ENCODE results near the gene CDON. TPM values are rescaled to one million over a fixed set of nuclear protein-coding genes. Genes with fewer than 3 reads are reported as not detected.
A peak's percentile ranks its signal among the peaks of the same experiment; 100 is the strongest.

Gene CDON, protein sequence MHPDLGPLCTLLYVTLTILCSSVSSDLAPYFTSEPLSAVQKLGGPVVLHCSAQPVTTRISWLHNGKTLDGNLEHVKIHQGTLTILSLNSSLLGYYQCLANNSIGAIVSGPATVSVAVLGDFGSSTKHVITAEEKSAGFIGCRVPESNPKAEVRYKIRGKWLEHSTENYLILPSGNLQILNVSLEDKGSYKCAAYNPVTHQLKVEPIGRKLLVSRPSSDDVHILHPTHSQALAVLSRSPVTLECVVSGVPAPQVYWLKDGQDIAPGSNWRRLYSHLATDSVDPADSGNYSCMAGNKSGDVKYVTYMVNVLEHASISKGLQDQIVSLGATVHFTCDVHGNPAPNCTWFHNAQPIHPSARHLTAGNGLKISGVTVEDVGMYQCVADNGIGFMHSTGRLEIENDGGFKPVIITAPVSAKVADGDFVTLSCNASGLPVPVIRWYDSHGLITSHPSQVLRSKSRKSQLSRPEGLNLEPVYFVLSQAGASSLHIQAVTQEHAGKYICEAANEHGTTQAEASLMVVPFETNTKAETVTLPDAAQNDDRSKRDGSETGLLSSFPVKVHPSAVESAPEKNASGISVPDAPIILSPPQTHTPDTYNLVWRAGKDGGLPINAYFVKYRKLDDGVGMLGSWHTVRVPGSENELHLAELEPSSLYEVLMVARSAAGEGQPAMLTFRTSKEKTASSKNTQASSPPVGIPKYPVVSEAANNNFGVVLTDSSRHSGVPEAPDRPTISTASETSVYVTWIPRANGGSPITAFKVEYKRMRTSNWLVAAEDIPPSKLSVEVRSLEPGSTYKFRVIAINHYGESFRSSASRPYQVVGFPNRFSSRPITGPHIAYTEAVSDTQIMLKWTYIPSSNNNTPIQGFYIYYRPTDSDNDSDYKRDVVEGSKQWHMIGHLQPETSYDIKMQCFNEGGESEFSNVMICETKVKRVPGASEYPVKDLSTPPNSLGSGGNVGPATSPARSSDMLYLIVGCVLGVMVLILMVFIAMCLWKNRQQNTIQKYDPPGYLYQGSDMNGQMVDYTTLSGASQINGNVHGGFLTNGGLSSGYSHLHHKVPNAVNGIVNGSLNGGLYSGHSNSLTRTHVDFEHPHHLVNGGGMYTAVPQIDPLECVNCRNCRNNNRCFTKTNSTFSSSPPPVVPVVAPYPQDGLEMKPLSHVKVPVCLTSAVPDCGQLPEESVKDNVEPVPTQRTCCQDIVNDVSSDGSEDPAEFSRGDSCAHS (N-terminal part only)
- polyA plus RNA-seq (ENCODE audit: insufficient read length in 3 of 3), result 10 to 100 TPM; 21.9 to 24.2 (median 23.7) TPM

DNA sequence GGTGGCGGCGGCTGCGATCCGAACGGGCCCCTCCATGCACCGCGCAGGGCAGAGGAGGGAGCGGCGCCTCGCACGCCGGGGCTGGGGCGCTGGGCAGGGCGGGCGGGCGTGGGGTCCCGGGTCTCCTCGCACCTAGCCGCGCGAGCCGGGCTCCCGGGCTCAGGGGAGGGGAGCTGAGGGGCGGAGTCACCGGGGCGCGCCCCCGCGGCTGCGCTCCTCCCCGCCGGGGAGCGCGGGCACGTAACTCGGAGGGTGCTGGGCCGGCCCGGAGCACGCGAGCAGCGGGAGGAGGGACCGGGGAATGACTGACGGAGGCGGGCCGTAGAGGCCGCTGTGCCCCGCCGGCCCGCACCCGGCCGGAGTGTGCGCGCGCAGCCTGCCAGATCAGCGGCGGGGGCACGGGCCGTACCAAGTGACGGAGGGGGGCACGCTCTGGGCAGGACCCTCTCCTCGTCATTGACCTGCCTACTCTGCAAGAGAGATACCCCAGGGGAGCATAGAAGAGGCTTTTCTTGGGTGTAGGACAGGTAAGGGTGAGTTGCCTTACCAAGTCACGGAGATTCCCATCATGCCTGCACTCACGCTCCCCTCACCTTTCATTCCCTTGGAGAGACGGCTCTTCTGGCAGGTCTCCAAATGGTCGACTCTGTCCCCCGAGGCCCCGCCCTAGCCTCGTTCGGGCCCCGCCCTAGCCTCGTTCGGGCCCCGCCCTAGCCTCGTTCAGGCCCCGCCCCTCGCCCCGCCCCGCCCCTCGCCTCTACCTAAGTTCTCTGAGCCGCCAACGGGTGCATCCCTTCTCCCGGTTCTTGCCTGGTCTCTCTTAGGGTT, at the start of gene CDON:
CDON (minus strand) TSS at position 188 of the 828 bp plus-strand sequence. CDS start 39,390 bp downstream, outside the sequence.
- DNase-seq (ENCODE audit: low read depth in 3 of 3, low spot score in 2 of 3), result peak; percentile 85 to 94 (median 90)

DNA sequence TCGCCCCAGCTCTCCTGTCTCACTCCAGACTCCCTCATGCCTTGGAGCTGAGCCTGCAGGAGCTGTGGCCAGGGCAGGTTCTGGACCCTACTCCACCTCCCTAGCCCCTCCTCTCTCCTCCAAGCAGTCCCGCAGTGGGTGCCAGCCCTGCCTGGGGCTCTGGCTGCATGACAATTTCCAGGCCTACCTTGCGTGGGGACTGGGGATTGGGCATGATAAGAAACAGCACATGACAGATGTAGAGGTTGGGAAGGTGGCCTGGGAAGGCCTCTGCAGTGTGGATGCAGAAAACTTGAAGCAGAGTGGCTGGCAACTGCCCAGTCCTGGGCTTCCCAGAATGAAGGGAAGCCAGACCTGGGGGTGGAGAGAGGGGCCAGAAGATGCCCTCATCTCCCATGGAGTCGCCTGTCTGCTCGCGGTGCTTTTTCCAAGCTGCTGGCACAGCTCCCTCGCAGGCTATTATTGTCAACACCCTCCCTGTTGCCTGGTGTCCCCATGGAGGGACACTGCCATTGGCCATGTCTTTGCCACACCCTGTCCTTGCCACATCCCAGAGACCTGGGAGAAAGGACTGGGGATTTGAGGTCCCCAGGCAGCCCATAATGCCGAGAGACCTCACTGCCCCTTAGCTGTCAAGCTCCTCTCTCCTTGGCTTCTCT, 48.9 kb upstream of the CDON start:
- no peak for DNase-seq (ENCODE audit: low read depth in 3 of 3, low spot score in 2 of 3)

DNA sequence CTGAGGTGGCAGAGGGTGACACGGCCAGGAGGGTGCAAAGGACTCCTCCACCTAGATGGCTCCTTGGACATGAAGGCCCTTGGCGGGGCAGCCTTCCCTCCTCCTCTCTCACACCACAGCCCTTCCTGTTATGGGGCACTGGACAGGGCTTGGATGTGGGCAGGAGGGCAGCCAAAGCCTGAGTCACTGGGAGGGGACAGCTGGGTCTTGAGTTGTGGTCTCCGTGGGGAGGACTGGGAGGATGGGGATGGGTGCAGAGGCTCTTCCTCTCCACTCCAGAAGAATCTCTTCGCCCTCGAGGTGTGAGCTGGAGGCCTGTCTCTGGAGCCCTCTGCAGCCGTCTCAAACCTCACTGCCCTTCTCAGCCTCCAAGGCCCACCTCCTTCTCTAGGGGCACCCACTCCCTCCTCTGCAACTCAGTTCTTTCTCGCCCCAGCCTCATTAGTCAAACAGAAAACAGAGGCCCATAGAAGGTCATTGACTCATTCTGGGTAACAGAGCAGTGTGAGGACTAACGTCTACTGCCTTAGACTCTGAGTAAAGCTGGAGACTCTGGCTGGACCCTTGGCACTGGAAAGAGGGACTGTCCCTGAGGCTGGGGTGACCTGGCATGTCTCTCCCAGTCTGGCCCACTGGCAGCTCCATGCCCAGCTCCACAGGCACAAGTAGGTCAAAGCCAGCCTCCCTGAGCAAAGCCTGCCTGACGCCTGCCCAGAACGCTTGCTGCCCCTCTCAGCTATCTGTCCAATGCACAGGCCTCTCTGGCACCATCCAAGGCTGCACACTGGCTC, 47.5 kb upstream of the CDON start:
- DNase-seq (ENCODE audit: low read depth in 3 of 3, low spot score in 2 of 3), result no peak

DNA sequence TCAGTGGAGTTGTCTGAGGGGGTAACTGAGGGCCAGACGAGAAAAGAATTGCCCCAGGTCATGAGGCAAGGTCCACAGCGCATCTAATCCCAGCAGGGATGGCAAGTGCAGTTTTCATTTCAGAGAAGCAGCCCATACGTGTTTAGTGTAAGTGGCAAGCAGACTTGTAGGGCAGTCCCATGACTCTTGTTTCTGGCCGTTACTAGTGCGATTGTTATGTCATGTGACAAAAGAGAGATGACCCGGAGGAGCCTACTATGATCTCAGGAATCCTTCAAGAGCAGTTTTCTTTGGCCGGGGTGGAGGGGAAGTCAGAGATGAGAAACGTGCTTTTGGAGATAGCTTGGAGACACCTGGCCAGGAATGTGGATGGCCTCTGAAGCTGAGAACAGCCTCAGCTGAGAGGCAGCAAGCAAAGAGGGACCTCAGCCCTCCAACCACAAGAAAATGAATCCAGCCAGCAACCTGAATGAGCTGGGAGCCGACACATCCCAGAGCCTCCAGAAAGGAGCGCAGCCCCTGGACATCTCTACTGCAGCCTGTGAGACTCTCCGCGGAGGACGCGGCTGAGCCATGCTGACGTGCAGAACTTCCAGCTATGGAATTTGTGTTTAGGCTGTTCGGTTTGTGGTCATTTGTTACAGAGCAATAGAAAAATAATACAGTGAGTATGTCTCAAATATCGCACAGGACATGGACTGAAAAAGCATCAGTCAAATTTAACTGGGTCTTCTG, 44.1 kb upstream of the CDON start:
- DNase-seq (ENCODE audit: low read depth in 3 of 3, low spot score in 2 of 3), result no peak

DNA sequence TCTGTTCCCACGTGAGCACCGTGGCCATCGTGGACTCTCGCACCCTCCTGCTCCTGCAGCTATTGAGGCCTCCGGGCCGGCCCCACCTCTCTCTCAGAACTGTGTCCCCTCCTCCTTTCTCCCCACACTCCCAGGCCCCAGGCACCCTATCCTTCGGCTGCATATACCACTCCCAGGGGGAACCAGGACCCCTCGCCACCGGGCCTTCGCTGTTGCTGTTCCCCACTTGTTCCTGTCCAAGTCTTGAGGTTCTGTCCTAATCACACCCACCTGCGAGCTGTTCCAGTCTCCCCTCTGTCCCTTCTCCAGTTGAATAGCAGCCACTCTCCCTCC, 43.0 kb upstream of the CDON start:
- no peak for DNase-seq (ENCODE audit: low read depth in 3 of 3, low spot score in 2 of 3)

DNA sequence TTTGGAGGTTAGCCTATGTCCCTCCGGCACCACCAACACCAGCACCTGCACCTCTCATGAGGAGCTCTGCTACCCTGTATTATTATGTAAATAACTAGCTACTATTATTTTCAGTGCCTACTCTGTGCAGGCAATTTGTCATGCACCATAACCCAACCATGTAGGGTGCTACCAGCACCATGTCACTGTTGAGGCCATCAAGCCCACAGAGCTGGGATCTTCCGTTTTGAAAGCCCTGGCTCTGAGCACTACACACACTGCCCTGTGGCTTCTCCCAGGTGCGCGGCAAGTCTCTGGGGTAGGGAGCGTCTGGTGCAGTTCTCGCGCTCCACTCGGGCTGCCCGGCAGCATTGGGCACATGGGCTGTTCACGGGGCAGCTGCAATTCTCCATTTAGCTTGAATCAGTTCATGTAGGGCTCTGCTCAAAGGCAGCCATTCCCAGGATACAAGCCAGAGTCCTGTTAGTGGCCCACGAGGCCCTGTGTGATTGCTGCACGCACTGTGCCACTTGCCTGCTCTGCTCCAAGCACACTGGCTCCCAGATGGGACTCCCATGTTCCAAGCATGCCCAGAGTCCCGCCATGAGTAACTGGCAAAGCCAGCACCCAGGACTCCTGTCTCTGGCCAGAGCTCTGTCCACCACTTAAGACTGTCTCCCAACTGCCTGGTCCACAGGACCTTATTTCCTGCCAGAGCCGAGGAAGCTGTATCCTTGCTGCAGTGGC, 42.5 kb upstream of the CDON start:
- no peak for DNase-seq (ENCODE audit: low read depth in 3 of 3, low spot score in 2 of 3)

DNA sequence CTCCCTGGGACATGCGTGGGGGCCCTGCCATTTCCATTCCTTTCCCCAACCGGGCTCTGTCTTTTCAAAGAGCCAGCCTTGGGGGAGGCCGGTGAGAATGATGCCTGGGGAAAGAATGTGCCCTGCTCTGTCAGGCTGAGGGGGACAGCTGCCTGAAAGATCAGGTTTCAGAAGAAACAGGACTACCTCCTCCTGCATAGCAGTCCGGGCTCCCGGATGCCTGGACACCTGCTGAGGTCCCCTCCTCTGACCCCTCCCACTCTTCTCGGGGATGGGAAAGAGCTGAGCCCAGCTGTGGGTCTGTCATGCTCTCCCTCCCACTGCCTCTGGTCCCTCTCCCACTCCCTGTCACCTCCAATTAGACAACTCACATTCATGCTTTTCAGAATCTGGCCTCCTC, 41.8 kb upstream of the CDON start:
- no peak for DNase-seq (ENCODE audit: low read depth in 3 of 3, low spot score in 2 of 3)

DNA sequence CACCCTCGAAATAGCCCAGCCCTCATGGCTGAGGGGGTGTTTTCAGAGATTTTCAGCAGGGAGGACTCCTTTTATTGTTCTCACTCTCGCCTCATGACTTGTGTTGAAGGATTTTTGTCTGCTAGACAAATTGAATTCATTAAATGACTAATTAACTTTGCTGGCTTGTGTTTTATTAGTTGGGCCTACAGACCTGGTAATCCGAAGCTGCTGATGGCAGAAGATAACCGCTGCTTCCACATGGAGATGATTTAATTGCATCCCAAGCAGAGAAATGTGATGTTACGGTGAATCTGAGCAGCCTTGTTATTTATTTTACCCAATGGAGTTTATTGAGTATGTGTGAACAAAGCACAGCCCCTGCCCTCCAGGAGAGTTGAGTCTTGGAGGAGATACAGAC, 40.5 kb upstream of the CDON start:
- DNase-seq (ENCODE audit: low read depth in 3 of 3, low spot score in 2 of 3), result no peak

DNA sequence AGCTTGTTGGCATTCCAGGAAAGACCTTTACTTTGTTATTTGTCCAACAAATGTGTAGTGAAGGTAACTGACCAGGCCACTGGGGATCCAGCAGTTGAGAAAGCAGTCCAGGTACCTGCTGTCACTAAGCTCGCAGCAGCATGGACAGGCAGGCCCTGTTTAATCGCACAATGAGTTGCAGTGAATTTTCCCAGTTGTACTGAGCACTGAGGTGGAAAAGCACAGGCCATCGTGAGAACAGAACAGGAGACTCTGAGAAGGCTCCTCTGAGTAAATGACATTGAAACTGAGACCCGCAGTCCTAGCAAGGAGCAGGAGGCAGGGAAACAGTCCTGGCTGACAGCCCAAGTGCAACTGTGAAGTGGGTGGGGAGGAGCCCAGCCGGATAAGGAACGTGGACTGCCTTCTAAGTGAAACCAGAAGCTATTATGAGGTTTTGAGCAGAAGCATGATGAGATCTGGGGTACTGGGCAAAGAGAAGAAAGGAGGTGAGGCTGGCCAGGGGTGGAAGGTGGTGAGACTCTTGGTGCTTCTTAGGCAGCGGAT, 39.8 kb upstream of the CDON start:
- DNase-seq (ENCODE audit: low read depth in 3 of 3, low spot score in 2 of 3), result no peak

DNA sequence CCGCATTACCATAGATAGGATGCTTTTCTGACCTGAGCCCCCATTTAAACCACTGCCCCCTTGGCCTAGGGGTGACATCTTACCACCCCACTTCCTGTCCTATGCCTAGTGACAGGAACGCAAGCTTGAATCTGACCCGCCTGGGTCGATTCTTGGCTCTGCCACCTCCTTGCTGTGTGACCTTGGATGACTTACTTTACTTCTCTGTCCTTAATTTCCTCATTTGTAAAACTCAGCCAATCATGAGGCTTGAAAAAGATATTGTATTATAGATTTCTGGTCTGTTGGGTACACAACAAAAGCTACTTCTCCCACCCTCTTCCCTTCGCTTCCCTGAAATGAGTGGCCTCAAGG, 39.2 kb upstream of the CDON start:
- DNase-seq (ENCODE audit: low read depth in 3 of 3, low spot score in 2 of 3), result no peak

DNA sequence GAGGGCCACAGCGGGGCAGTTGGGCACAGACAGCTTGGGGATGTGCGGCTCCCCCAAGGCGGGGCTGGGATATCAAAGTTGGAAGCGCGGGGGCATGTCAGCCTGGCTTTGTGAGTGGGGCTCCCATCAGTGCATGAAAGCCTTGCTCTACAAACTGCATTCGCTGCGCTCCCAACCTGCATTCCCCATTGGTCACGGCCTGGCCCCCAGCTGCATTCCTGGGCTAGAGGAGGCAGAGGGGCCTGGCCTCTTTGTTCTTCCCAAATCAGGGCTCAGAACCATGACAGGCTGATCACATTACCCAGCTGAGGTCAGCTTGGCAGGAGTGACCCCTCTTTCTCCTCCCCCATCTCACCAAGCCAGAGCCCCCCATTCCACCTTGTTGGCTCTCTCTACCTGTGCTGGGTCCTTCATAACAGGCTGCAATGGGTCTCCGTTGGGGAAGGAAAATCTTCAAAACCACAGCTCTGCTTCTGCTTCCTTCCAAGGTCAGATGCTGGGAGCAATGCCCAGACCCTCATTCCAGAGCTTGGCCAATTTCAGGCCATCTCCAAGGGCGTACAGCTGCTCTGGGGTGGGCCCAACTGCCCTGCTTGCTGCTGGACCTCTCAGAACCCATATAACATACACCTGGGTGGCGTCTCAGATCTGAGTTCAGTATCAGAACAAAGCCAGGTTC, 38.7 kb upstream of the CDON start:
- no peak for DNase-seq (ENCODE audit: low read depth in 3 of 3, low spot score in 2 of 3)

DNA sequence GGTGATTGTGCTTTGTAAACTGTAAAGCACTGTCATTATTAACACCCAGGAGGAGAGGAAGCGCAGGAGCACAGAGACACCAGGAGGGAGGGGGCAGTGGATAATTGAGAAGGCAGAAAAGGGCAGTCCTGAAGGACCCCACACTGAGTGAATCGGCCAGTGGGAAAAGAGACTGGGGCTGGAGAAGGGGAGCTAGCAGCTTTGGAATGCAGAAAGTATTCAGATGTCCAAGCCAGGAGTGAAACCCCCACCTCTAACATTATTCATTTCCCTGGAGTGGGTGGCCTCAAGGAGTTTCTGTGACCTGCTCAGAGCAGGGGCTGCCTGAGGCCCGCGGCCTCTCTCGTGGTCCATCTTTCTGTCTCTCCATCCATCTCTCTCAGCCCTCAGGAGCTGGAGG, 38.0 kb upstream of the CDON start:
- DNase-seq (ENCODE audit: low read depth in 3 of 3, low spot score in 2 of 3), result no peak

DNA sequence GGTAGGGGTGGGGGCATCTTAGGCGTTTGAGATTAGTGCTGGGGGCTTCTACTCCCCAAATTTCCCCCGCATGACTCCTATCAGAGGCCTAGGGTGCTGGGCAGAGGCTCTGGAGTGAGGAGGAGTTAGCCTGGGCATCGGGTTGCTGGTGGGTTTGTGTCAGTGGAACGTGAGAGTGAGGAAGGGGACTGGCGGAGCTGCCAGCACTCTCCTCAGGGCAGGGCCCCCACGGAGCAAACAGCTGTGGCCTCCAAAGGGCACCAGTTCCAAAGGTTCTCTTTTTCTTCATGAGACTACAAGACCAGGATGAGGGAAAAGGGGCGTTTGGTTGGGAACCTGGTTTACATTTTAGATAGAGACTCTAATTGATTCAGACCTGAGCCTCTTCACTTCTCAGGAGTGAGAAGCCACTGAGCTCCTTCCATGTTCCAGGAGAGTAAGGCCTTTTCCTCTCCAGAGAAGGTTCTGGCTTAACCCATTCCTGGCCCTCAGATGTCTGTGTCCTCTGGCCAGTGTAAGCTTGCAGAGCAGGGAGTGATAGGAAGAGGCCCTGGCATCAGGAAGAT, 35.6 kb upstream of the CDON start:
- DNase-seq (ENCODE audit: low read depth in 3 of 3, low spot score in 2 of 3), result no peak

DNA sequence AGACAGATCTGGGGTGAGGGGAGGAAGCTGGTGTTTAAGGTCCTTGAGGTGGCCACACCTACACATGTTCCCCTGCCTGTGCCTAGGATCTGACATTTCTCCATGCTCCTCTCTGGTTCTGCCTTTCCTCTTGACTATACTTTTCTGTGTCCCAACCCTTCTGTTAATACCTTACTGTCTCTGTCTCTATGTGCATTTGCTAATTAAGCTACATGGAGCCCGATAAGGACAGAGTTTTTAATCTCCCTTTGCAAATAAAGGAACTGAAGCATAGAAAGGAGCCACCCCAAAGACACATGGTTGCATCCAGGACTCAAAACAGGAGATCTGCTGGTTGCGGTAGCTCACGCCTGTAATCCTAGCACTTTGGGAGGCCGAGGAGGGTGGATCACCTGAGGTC, 33.1 kb upstream of the CDON start:
- no peak for DNase-seq (ENCODE audit: low read depth in 3 of 3, low spot score in 2 of 3)

DNA sequence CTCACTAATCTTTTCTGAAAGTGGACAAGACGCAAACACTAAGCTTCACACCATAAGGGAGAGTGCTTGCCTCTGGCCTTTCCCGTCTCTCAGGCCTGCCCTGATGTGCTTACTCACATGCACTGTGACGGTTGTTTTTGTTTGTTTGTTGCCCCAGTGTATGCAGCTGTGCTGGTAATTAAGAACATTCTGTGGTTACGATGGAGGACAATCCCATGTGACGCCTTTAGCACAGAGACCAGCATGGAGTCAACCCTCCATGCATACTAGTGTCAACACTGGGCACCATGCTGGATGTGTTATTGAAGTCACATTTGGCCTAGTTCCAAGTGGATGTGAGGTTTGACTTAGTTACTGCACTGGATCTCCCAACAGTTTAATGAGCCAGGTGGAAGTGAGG, 27.8 kb upstream of the CDON start:
- no peak for DNase-seq (ENCODE audit: low read depth in 3 of 3, low spot score in 2 of 3)

DNA sequence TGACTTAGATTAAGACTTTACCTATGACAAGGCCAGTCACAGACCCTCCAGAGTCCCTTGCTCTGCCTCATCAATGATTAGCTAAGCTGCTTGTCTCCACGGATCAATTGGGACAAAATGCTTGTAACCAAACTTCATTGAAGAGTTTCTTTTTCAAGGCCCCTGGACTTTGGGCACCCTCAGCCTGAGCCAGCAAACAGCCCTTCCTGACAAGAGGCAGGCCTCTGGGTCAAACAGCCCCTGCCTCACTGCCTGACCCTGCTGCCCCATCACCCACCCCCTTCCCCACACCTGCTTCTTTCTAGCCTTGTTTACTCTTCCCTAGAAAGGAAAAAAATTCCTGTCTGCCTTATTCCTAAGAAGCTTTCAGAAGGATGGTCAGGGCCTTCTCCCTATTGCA, 26.3 kb upstream of the CDON start:
- DNase-seq (ENCODE audit: low read depth in 3 of 3, low spot score in 2 of 3), result no peak

DNA sequence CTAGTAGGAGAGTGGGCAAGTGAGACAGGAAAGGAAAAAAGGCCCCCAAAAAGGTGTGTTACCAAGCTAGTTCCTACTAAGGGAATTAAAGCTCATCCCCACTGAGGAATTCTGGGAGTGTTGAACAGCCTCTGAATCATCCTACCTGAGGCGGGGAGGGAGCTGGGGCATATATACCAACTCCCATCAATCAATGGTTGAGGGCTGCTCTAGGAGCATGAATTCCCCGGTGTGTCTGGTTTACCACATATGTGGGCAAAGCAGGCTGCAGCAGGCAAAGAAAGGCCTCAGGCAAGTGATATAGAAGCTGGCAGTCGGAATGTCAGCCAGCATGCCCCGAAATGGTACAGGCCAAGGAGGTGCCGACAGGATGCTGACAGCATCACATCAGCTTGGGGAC, 23.6 kb upstream of the CDON start:
- DNase-seq (ENCODE audit: low read depth in 3 of 3, low spot score in 2 of 3), result no peak

All from right renal cortex interstitium (tissue), 3 donors.